BLaER1 treated with 17β-estradiol and CSF1 and Interleukin-3, amounts not matched to agents 10 nM and 100 nM (cell line): ENCODE data around the gene MAGI1.
A peak's percentile ranks its signal among the peaks of the same experiment; 100 is the strongest.

ENCODE experiments used
- H3K27ac ChIP-seq, 11 experiments: shearing (Covaris generic); formaldehyde crosslinking; 2 replicates each; pipeline ENCODE4 v1.8.1; 2022
- H3K27me3 ChIP-seq, 11 experiments: shearing (Covaris generic); formaldehyde crosslinking; 2 replicates each; pipeline ENCODE4 v1.8.1; 2022
- H3K36me3 ChIP-seq, 11 experiments: shearing (Covaris generic); formaldehyde crosslinking; 2 replicates each; pipeline ENCODE4 v1.8.1; 2022
- H3K4me1 ChIP-seq, 10 experiments: shearing (Covaris generic); formaldehyde crosslinking; 2 replicates each; pipeline ENCODE4 v1.8.1; 2022
- H3K4me2 ChIP-seq, 11 experiments: shearing (Covaris generic); formaldehyde crosslinking; 2 replicates each; pipeline ENCODE4 v1.8.1; 2022
- H3K4me3 ChIP-seq, 10 experiments: shearing (Covaris generic); formaldehyde crosslinking; 2 replicates each; pipeline ENCODE4 v1.8.1; 2022
- H3K9ac ChIP-seq, 11 experiments: shearing (Covaris generic); formaldehyde crosslinking; 2 replicates each; pipeline ENCODE4 v1.8.1; 2022
- H3K9me3 ChIP-seq, 11 experiments: shearing (Covaris generic); formaldehyde crosslinking; replicated peaks in 1 of 11; 2 replicates each; pipeline ENCODE4 v1.8.1; 2022
- H4K20me1 ChIP-seq, 11 experiments: shearing (Covaris generic); formaldehyde crosslinking; 2 replicates each; pipeline ENCODE4 v1.8.1; 2022
- Cebpa-rat ChIP-seq, 11 experiments: shearing (Covaris generic); IDR thresholded peaks; 2 replicates each; pipeline ENCODE4 v1.8.1; 2022

The MAGI1 gene

DNA sequence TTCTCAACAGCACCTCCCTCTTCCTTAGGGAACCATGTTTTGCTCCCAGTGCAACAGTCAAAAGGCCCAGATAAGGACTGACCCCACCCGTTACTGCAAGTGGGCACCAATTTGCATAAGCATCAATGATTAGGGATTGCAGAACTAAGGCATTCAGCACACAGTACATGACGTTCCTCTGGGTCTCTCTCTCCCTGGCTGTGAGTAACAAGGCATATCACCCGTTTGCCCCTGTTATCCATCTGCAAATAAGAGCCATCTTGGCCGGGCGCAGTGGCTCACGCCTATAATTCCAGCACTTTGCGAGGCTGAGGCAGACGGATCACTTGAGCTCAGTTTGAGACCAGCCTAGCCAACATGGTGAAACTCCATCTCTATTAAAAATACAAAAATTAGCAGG, 18.8 kb downstream of the MAGI1 start:
- Histone ChIP-seq H3K9ac (no peak overlapping the region), H3K27me3 (no peaks in the 10 kb centered on the region), H3K4me3 (no peak overlapping the region), H3K4me2 (no peak overlapping the region), H3K27ac (no peak overlapping the region), H4K20me1 (no peaks in the 10 kb centered on the region; a peak in 1 of 22 replicates), H3K4me1 (no peaks in the 10 kb centered on the region), H3K9me3 (no peaks in the 10 kb centered on the region), H3K36me3 (no peaks in the 10 kb centered on the region)
- TF ChIP-seq Cebpa-rat (IDR thresholded peaks at IDR 0.05): no peak

DNA sequence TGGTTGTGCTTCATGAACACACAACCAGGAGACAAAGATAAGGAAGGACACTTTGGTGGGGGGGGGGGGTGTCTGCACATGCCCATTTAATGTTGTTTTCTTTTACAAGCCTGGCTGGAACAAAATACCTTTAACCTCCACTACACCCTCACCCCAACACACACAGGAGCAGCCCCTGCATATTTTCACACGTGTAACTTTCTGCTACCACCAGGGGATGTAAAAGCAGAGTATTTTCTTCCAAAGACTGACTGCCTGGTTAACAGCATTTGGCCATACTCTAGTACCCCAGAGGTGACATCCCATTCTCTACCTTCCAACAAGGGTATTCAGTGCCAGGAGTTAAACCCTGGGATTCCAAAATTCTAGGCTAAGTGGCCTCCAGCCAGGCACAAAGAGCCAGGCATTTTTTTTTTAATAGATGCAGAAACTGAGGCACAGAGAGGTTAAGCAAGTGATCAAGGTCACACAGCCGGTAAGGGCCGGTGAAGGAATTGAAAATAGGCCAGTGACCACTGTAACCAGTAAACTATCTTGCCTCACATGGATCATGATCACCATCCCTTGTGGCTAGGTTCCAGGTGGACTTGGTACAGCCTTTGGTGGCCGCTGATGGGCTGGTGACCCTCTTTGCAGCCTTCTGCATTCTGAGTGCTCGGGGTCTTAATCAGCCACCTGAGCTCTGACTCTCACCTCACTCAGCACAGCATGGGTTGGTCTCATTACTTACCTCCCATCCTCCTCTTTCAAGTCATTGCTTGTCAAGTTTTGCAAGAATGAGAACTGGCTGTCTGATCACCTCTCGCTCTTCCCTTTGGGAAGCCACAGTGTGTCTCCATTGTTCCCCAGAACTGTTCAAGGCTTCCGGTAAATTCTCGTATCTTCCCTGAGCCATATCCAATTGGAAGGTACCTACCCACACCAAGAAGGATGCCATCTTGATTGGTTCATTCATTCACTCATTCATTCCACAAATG, 20.4 kb downstream of the MAGI1 start:
- Histone ChIP-seq H3K4me2 (no peak overlapping the region), H4K20me1 (no peaks in the 10 kb centered on the region; a peak in 1 of 22 replicates)

DNA sequence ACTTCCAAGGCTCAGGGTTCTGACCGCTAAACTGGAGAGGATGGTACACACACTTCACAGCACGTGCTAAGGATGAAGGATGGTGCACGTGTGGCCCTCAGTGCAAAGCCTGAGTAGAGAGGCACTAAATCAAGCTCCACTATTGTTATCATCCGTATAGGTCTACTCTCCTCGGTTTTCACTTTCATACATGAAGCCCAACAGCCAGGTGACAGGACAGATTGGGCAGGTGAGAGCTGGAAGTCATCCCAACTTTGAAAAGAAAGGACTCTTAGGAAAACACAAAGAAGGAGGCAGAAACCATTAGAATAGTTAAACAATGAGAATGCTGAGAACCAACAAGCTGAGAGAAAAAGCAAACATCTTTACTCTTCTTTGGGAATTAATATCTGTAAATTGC, 21.1 kb downstream of the MAGI1 start:
- H3K4me3 ChIP-seq: no peak overlapping the region
- no peaks in the 10 kb centered on the region; a peak in 1 of 22 replicates for H4K20me1 ChIP-seq
- no peak overlapping the region for H3K4me2 ChIP-seq
- peaks cover 0 to 5% (median 3%) of the 10 kb centered on the region in 10 experiments; a peak in 9 of 20 replicates for H3K4me1 ChIP-seq
- H3K9ac ChIP-seq: no peak overlapping the region
- no peaks in the 10 kb centered on the region for H3K9me3 ChIP-seq
- no peak for TF ChIP-seq Cebpa-rat (IDR thresholded peaks at IDR 0.05)
- H3K27me3 ChIP-seq: no peaks in the 10 kb centered on the region
- no peaks in the 10 kb centered on the region for H3K36me3 ChIP-seq
- H3K27ac ChIP-seq: no peak overlapping the region

More for the DNA sequence above, 20.4 kb downstream of the MAGI1 start:
- Histone ChIP-seq H3K4me3 (no peak overlapping the region), H3K9ac (no peak overlapping the region), H3K27me3 (no peaks in the 10 kb centered on the region), H3K36me3 (no peaks in the 10 kb centered on the region), H3K4me1 (no peaks in the 10 kb centered on the region), H3K9me3 (no peaks in the 10 kb centered on the region), H3K27ac (no peak overlapping the region)
- TF ChIP-seq Cebpa-rat (IDR thresholded peaks at IDR 0.05): no peak

DNA sequence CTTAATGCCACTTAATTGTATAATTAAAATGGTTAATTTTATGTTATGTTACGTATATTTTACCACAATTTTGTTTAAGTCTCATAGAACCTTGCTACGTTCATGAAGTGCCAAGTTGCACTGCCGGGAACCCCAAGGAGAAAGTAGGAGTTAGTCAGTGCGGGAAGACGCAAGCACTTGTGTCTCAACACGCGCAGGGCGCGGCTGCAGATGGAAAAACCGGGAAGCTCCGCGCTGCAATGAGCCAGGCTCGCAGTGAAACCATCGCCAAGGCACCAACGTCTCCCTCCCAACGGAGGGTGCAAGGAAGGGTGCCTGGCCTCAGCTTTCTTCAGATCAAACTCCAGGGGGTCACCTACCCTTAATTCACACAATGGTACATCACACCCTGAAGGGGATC, 21.6 kb downstream of the MAGI1 start:
- H3K36me3 ChIP-seq: no peaks in the 10 kb centered on the region
- no peak overlapping the region for H3K27ac ChIP-seq
- no peaks in the 10 kb centered on the region for H3K27me3 ChIP-seq
- H3K9me3 ChIP-seq: no peaks in the 10 kb centered on the region
- no peak overlapping the region for H3K9ac ChIP-seq
- no peak for TF ChIP-seq Cebpa-rat (IDR thresholded peaks at IDR 0.05)
- no peak overlapping the region for H3K4me3 ChIP-seq
- peaks cover 0 to 9% (median 6%) of the 10 kb centered on the region in 10 experiments; a peak in 9 of 20 replicates for H3K4me1 ChIP-seq
- no peak overlapping the region for H3K4me2 ChIP-seq
- no peaks in the 10 kb centered on the region; a peak in 1 of 22 replicates for H4K20me1 ChIP-seq

DNA sequence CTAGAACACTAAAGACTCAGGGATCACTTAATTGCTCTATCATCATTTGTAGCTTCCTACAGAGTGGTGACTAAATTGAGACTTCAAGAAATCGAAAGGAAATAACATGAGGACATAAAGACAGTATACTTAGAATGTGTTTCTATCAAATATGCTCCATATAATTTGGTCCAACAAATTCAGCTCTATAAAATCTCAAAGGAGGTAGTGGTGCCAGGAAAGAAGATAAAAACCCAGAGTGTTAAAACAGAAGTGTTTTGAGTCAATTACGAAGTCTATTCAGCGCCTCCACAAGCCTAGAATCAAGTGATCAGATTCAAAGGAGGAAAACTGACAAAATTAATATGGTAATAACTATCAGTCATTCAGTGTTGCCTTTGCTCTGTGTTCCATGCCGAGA, 22.9 kb downstream of the MAGI1 start:
- Histone ChIP-seq H4K20me1 (no peaks in the 10 kb centered on the region), H3K36me3 (no peaks in the 10 kb centered on the region), H3K27ac (no peak overlapping the region), H3K9me3 (no peaks in the 10 kb centered on the region), H3K9ac (no peak overlapping the region), H3K4me2 (no peak overlapping the region), H3K4me1 (peaks cover 0 to 9% (median 6%) of the 10 kb centered on the region in 10 experiments; a peak in 9 of 20 replicates), H3K4me3 (no peak overlapping the region), H3K27me3 (no peaks in the 10 kb centered on the region)
- no peak for TF ChIP-seq Cebpa-rat (IDR thresholded peaks at IDR 0.05)

DNA sequence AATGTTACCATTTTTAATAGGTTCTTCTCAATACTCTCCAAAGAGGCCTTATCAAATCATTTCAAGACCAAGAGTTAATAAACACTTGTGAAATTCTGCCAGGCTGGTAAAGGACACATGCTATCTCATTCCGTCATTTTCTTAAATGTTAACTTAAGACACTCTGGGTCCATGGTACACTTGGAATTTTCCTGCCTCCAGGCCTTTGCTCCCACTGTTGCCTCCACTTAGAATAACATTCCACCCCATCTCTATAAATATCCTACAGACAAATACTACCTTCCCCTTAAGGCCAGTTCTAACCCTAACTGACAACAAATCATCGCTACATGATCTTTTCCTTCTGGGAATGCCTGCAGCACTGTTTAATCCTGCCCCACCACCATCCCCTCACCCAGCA, 24.1 kb downstream of the MAGI1 start:
- H3K4me3 ChIP-seq: no peak overlapping the region
- H3K4me1 ChIP-seq: peaks cover 0 to 9% (median 6%) of the 10 kb centered on the region in 10 experiments; a peak in 9 of 20 replicates
- H4K20me1 ChIP-seq: no peaks in the 10 kb centered on the region

DNA sequence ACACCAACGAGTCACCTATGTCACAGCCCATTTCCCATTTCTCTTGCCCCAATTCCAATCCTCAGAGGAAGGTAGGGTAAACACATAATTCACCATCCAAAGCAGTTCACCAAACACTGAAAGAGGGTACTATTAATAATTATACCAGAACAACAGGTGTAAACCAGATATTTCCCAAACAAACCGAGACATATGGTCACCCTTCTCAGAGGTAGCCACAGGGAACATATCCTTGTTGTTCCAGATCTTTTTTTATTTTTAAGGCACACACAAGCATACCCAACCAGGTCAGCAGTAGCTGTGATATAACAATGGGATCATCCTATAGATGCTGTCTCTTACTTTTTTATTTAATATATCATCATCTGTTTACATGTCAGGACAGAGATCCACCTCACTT, 24.7 kb downstream of the MAGI1 start:
- H4K20me1 ChIP-seq: no peaks in the 10 kb centered on the region
- H3K9ac ChIP-seq: no peak overlapping the region
- TF ChIP-seq Cebpa-rat (IDR thresholded peaks at IDR 0.05): no peak
- H3K4me2 ChIP-seq: no peak overlapping the region
- no peaks in the 10 kb centered on the region for H3K36me3 ChIP-seq
- H3K9me3 ChIP-seq: 0 out of 22 replicates have a peak, but pooled peaks cover 0 to 3% (median 0%) of the 10 kb centered on the region in 11 experiments
- no peak overlapping the region for H3K4me3 ChIP-seq
- no peak overlapping the region for H3K27ac ChIP-seq
- H3K4me1 ChIP-seq: peaks cover 0 to 9% (median 6%) of the 10 kb centered on the region in 10 experiments; a peak in 9 of 20 replicates
- H3K27me3 ChIP-seq: no peaks in the 10 kb centered on the region

More for the DNA sequence above, 24.1 kb downstream of the MAGI1 start:
- no peak for TF ChIP-seq Cebpa-rat (IDR thresholded peaks at IDR 0.05)
- Histone ChIP-seq H3K9ac (no peak overlapping the region), H3K27me3 (no peaks in the 10 kb centered on the region), H3K9me3 (no peaks in the 10 kb centered on the region), H3K4me2 (no peak overlapping the region), H3K36me3 (no peaks in the 10 kb centered on the region), H3K27ac (no peak overlapping the region)

DNA sequence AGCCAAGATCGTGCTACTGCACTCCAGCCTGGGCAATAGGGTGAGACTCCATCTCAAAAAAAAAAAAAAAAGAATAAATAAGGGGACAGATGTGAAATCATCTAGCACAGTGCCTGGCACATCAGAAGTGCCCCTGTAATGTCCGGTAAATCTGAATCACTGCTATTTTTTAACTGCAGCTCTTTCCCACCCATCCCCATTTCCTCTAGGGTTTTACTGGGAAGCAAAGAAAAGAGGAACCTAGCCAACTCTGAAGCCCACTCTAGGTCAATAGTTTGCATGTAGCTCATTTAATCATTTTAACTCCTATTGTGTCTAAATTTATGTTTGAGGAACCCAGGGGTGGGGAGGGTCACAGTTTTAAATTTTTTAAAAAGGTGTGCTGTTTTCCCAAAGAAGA, 26.0 kb downstream of the MAGI1 start:
- Histone ChIP-seq H3K4me2 (peak overlapping the region in 4 of 11 experiments; percentile 18 to 55 (median 48); a peak in 7 of 22 replicates), H3K27ac (no peak overlapping the region), H4K20me1 (no peaks in the 10 kb centered on the region), H3K4me1 (peaks cover 0 to 9% (median 6%) of the 10 kb centered on the region in 10 experiments; a peak in 9 of 20 replicates), H3K9me3 (0 out of 22 replicates have a peak, but pooled peaks cover 0 to 3% (median 0%) of the 10 kb centered on the region in 11 experiments), H3K36me3 (no peaks in the 10 kb centered on the region), H3K27me3 (no peaks in the 10 kb centered on the region), H3K9ac (no peak overlapping the region), H3K4me3 (no peak overlapping the region)
- TF ChIP-seq Cebpa-rat (IDR thresholded peaks at IDR 0.05): no peak

DNA sequence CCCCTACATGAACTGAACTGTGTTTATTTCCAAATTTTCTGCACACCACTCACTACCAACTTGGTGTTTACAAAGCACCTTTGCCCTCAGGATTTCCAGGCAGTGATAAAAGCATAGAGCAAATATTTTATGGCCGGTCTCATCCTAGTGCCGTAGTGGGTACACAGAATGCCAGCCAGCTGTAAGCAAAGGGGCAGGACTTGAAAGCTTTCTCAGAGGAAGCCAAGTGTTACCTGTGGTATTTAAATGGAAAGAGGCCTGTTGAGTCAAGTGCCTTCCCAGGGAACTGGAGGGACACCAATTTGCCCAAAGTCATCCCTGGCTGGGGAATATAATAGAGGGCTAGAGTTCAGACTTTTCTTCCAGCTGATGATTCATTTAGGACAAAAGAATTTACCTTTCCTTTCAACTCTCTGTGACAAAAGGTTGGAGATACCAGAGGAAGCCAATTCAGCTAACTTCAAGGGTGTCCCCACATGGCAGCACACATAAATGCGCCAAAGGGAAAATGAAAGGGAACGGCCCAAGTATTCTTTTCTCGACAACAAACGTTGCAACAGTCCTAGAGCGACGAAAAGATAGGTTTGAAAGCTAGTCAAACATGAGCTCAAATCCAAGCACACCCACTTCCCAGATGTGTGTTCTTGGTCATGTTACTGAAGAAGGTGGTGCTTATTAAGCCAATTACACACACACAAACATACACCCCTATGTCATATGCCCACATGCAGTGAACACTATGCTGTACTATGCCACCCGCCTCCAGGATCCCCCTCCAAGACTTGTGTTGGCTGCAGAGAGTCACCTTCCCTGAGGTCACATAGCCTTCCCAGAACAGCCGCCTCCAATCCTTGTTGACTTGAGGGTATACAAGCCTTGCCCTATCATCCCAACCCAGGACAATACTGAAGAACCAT, 27.7 kb downstream of the MAGI1 start:
- Histone ChIP-seq H4K20me1 (no peaks in the 10 kb centered on the region), H3K27ac (no peak overlapping the region), H3K4me1 (peaks cover 0 to 9% (median 6%) of the 10 kb centered on the region in 10 experiments; a peak in 9 of 20 replicates), H3K4me3 (no peak overlapping the region), H3K27me3 (no peaks in the 10 kb centered on the region), H3K9ac (no peak overlapping the region), H3K9me3 (0 out of 22 replicates have a peak, but pooled peaks cover 0 to 3% (median 0%) of the 10 kb centered on the region in 11 experiments), H3K4me2 (no peak overlapping the region), H3K36me3 (no peaks in the 10 kb centered on the region)
- TF ChIP-seq Cebpa-rat (IDR thresholded peaks at IDR 0.05): no peak
